Endodermal cell (in vitro differentiated cells): ENCODE measurements around the gene RFLNA. TPM values are rescaled to one million over a fixed set of nuclear protein-coding genes. Genes with fewer than 3 reads are reported as not detected.

Experiments
- DNase-seq: peaks from one replicate; pipeline ENCODE4 v3.0.0-alpha.2; 2017
- H3K27ac ChIP-seq: 2 replicates; pipeline ENCODE4 v1.5.1; 2013; ENCODE audit warnings: mild to moderate bottlenecking, low read depth, low read length, moderate library complexity
- H3K27me3 ChIP-seq: 2 replicates; pipeline ENCODE4 v1.6.1; 2013; ENCODE audit warnings: mild to moderate bottlenecking, low read length, moderate library complexity; ENCODE audit not compliant: insufficient read depth, control insufficient read depth, poor library complexity, severe bottlenecking
- H3K36me3 ChIP-seq: 2 replicates; pipeline ENCODE4 v1.7.0; 2013; ENCODE audit warnings: mild to moderate bottlenecking, low read length, moderate library complexity; ENCODE audit not compliant: control insufficient read depth, insufficient read depth
- H3K4me1 ChIP-seq: one replicate; pipeline ENCODE4 v1.7.0; 2013; ENCODE audit warnings: low read length; ENCODE audit not compliant: control insufficient read depth, insufficient read depth
- H3K4me3 ChIP-seq: 2 replicates; pipeline ENCODE4 v1.5.1; 2013; ENCODE audit warnings: mild to moderate bottlenecking, low read length, moderate library complexity
- H3K9ac ChIP-seq: 2 replicates; pipeline ENCODE4 v1.6.1; 2013; ENCODE audit warnings: mild to moderate bottlenecking, low read length, moderate library complexity; ENCODE audit not compliant: poor library complexity, severe bottlenecking; ENCODE audit errors: extremely low read depth
- H3K9me3 ChIP-seq: 2 replicates; pipeline ENCODE4 v1.6.1; 2013; ENCODE audit warnings: mild to moderate bottlenecking, low read length, moderate library complexity; ENCODE audit not compliant: control insufficient read depth
- H3K27ac Mint-ChIP-seq: 2 replicates; pipeline ENCODE4 v1.8.0; 2020; ENCODE audit warnings: mixed read lengths
- H3K27me3 Mint-ChIP-seq: 2 replicates; pipeline ENCODE4 v1.8.0; 2021; ENCODE audit warnings: mild to moderate bottlenecking, mixed read lengths; ENCODE audit not compliant: insufficient read depth
- H3K36me3 Mint-ChIP-seq: 2 replicates; pipeline ENCODE4 v1.8.0; 2020; ENCODE audit warnings: low read depth, mixed read lengths
- H3K4me1 Mint-ChIP-seq: 2 replicates; pipeline ENCODE4 v1.8.0; 2020; ENCODE audit warnings: mixed read lengths
- H3K4me3 Mint-ChIP-seq: 2 replicates; pipeline ENCODE4 v1.8.0; 2020; ENCODE audit warnings: mild to moderate bottlenecking, moderate library complexity, mixed read lengths
- H3K9me3 Mint-ChIP-seq: 2 replicates; pipeline ENCODE4 v1.8.0; 2020; ENCODE audit warnings: mild to moderate bottlenecking, mixed read lengths
- CTCF ChIP-seq: fragments of 200-600 bp; sonication (generic); conservative IDR thresholded peaks from 2 replicates; pipeline ENCODE4 v1.5.0; 2021; ENCODE audit warnings: antibody characterized with exemption, mild to moderate bottlenecking
- WGBS, 2 experiments: methylation state at CpG; one replicate each; pipeline versions ENCODE4 v1.1.5 to v1.1.7; 2013; ENCODE audit warnings: missing lambda C conversion rate in 2 of 2, mixed read lengths in 1 of 2; ENCODE audit not compliant: insufficient coverage in 1 of 2, insufficient read length in 1 of 2; 5-methylcytosine and 5-hydroxymethylcytosine counted together
- total RNA-seq, 2 donors: library from RNA; stranded (reverse); fragmentation: NEBNext Ultra II Directional in 1 of 2; extraction: Animal tissue kit (Norgen Biotek cat#: 25700) in 1 of 2; gene quantifications; 2 replicates in 1 of 2; 3 replicates in 1 of 2; pipeline ENCODE4 v1.2.1, GENCODE V29; 2021

The RFLNA gene
- total RNA-seq, 2 donors from 2014 or later: 1.2 to 2.0 TPM

DNA sequence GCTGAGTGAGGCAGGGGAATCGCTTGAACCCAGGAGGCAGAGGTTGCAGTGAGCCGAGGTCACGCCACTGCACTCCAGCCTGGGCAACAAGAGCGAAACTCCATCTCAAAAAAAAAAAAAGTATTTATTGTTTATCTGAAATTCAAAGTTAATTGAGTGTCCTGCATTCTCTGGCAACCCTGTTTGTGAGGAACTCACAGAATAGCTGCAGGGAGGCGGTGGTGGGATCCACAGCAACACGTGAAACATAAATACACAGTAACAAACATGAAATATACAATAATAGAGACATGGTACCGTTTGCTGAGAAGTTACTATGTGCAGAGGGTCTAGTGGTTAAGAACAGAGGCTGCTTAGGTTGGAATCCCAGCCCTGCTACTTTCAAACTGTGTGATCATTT is 43.7 kb upstream of the RFLNA start:
- Mint-ChIP-seq H3K36me3 (no peaks in the 10 kb centered on the region), H3K9me3 (peaks cover 11% of the 10 kb centered on the region), H3K27ac (no peak overlapping the region), H3K27me3 (peaks cover 8% of the 10 kb centered on the region), H3K4me3 (no peak overlapping the region), H3K4me1 (peaks cover 3% of the 10 kb centered on the region)
- 90 to 100% methylated on average over 1 to 6 of the region's 7 CpGs for WGBS, 2 experiments
- Histone ChIP-seq H3K4me1 (no peaks in the 10 kb centered on the region), H3K4me3 (no peak overlapping the region), H3K36me3 (no peaks in the 10 kb centered on the region), H3K9ac (no peak overlapping the region), H3K27me3 (no peaks in the 10 kb centered on the region), H3K9me3 (peaks cover 12% of the 10 kb centered on the region), H3K27ac (no peak overlapping the region)
- no peak for TF ChIP-seq CTCF
- no peak for DNase-seq

- Histone ChIP-seq H3K27ac (no peak overlapping the region), H3K4me3 (no peak overlapping the region), H3K36me3 (no peaks in the 10 kb centered on the region), H3K9ac (no peak overlapping the region), H3K9me3 (no peaks in the 10 kb centered on the region), H3K27me3 (no peaks in the 10 kb centered on the region), H3K4me1 (no peaks in the 10 kb centered on the region)
- H3K4me3 Mint-ChIP-seq: no peak overlapping the region
- DNase-seq: no peak
- no peaks in the 10 kb centered on the region for H3K9me3 Mint-ChIP-seq
- H3K36me3 Mint-ChIP-seq: no peaks in the 10 kb centered on the region
- H3K27ac Mint-ChIP-seq: no peak overlapping the region
- H3K27me3 Mint-ChIP-seq: peaks cover 13% of the 10 kb centered on the region
- TF ChIP-seq CTCF: no peak
- H3K4me1 Mint-ChIP-seq: no peaks in the 10 kb centered on the region
- WGBS, 2 experiments: 95 to 100% methylated on average over 4 to 6 of the region's 6 CpGs
Measured at GRCh38 chr12:124252964-124253363, 41.9 kb upstream of the RFLNA start.

DNA sequence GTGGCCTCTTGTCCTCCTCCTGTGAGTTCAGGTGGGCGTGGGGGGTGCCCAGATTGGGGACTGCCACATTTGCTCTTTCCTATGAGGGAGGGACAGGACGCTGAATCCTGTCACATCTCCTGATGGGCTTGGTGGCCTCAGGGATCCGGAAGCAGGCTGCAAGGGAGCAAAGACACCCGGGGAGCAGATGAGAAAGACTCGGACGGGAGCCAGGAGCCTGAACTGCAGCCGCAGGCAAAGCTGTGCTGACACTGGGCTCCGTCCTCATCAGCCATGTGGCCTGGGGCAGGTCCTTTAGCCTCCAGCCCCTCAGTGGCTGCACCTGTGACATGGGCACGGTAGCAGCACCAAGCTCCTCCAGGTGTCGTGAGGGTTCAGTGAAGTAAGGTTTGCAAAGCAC is 40.8 kb upstream of the RFLNA start:
- Mint-ChIP-seq H3K27me3 (peaks cover 13% of the 10 kb centered on the region), H3K27ac (no peak overlapping the region), H3K36me3 (no peaks in the 10 kb centered on the region), H3K4me3 (no peak overlapping the region), H3K9me3 (no peaks in the 10 kb centered on the region), H3K4me1 (no peaks in the 10 kb centered on the region)
- WGBS, 2 experiments: 86 to 96% methylated on average over 9 to 10 of the region's 10 CpGs
- Histone ChIP-seq H3K4me3 (no peak overlapping the region), H3K4me1 (no peaks in the 10 kb centered on the region), H3K9ac (no peak overlapping the region), H3K36me3 (no peaks in the 10 kb centered on the region), H3K27me3 (no peaks in the 10 kb centered on the region), H3K9me3 (no peaks in the 10 kb centered on the region), H3K27ac (no peak overlapping the region)
- no peak for DNase-seq
- TF ChIP-seq CTCF: no peak
